Measurements from ENCODE around the gene TAB2.

TAB2 gene

GRCh38 chr6:149431905-149432775 is 114.6 kb downstream of the TAB2 start:
- peak; percentile 91 for DNase-seq (ENCODE audit: low read depth)
- peak; percentile 91 for TF ChIP-seq CTCF (conservative IDR thresholded peaks at IDR 0.05; ENCODE audit: low read length)
- H3K4me3 ChIP-seq (ENCODE audit: low read length): peak overlapping the region; percentile 18

GRCh38 chr6:149433405-149433804 is 115.9 kb downstream of the TAB2 start:
- no peak for TF ChIP-seq CTCF (conservative IDR thresholded peaks at IDR 0.05; ENCODE audit: low read length)
- no peak for DNase-seq (ENCODE audit: low read depth)
- no peak overlapping the region for H3K4me3 ChIP-seq (ENCODE audit: low read length)

- H3K4me3 ChIP-seq (ENCODE audit: low read length): no peak overlapping the region
- no peak for TF ChIP-seq CTCF (conservative IDR thresholded peaks at IDR 0.05; ENCODE audit: low read length)
- DNase-seq (ENCODE audit: low read depth): peak; percentile 78
Observed at GRCh38 chr6:149433881-149434280, 116.4 kb downstream of the TAB2 start.

GRCh38 chr6:149435919-149436586 is 118.5 kb downstream of the TAB2 start:
- no peak for TF ChIP-seq CTCF (conservative IDR thresholded peaks at IDR 0.05; ENCODE audit: low read length)
- no peak for DNase-seq (ENCODE audit: low read depth)
- H3K4me3 ChIP-seq (ENCODE audit: low read length): no peak overlapping the region

- TF ChIP-seq CTCF (conservative IDR thresholded peaks at IDR 0.05; ENCODE audit: low read length): no peak
- no peak overlapping the region for H3K4me3 ChIP-seq (ENCODE audit: low read length)
- no peak for DNase-seq (ENCODE audit: low read depth)
Observed at GRCh38 chr6:149436647-149437046, 119.1 kb downstream of the TAB2 start.

GRCh38 chr6:149437212-149437611 is 119.7 kb downstream of the TAB2 start:
- no peak overlapping the region for H3K4me3 ChIP-seq (ENCODE audit: low read length)
- TF ChIP-seq CTCF (conservative IDR thresholded peaks at IDR 0.05; ENCODE audit: low read length): no peak
- no peak for DNase-seq (ENCODE audit: low read depth)

GRCh38 chr6:149438855-149439254 is 121.3 kb downstream of the TAB2 start:
- DNase-seq (ENCODE audit: low read depth): no peak
- no peak for TF ChIP-seq CTCF (conservative IDR thresholded peaks at IDR 0.05; ENCODE audit: low read length)
- no peak overlapping the region for H3K4me3 ChIP-seq (ENCODE audit: low read length)

Data from AG10803 (cell line).